Endothelial cell of umbilical vein (primary cell): ENCODE data around the gene SPRY1. TPM values are rescaled to one million over a fixed set of nuclear protein-coding genes. Genes with fewer than 3 reads are reported as not detected.
A peak's percentile ranks its signal among the peaks of the same experiment; 100 is the strongest.

Source experiments
- BruUV-seq: library from RNA; stranded (reverse); fragments of 400-500 nt; replicated peaks from 2 replicates; lab custom pipeline; 2021; lab: Mats Ljungman, UMichigan
- CTCF ChIA-PET: fragments of 300-600, 350-600 bp; sonication (Branson Sonifier 250); formaldehyde crosslinking; loops from one replicate; lab custom pipeline; 2021; ENCODE audit warnings: antibody characterized with exemption, inconsistent platforms; lab: Charles Lee
- POLR2A ChIA-PET: fragments of 300-600, 350-600 bp; sonication (Branson Sonifier 250); formaldehyde crosslinking; loops from one replicate; lab custom pipeline; 2021; ENCODE audit warnings: antibody characterized with exemption, inconsistent platforms; lab: Charles Lee
- DNase-seq: peaks from one replicate; pipeline ENCODE4 v3.0.0-alpha.2; 2011; ENCODE audit warnings: low read depth, low spot score
- FAIRE-seq: peaks from 2 replicates; lab custom pipeline; 2011; peaks lifted over from hg19 to GRCh38; lab: Jason Lieb, UNC
- H2AFZ ChIP-seq: 2 replicates; pipeline ENCODE4 v1.6.0; 2012; ENCODE audit warnings: low read depth, low read length, control low read depth, inconsistent platforms
- H3K27ac ChIP-seq: 2 replicates; pipeline ENCODE4 v1.5.1; 2011; ENCODE audit warnings: low read depth, mild to moderate bottlenecking, control low read depth, low read length, moderate library complexity; ENCODE audit not compliant: insufficient read depth
- H3K27me3 ChIP-seq, 2 experiments: 2 replicates each; pipeline versions ENCODE4 v1.6.0 to v1.6.1; 2011; ENCODE audit warnings: low read length in 2 of 2, mixed read lengths in 1 of 2; ENCODE audit not compliant: control insufficient read depth in 2 of 2, insufficient read depth in 2 of 2
- H3K36me3 ChIP-seq, 2 experiments: 2 replicates in 1 of 2; 3 replicates in 1 of 2; pipeline ENCODE4 v1.5.1; 2011; ENCODE audit warnings: low read length in 2 of 2, mild to moderate bottlenecking in 1 of 2, moderate library complexity in 1 of 2; ENCODE audit not compliant: control insufficient read depth in 2 of 2, insufficient read depth in 2 of 2; ENCODE audit errors: extremely low read depth in 1 of 2
- H3K4me1 ChIP-seq: 3 replicates; pipeline ENCODE4 v1.5.1; 2011; ENCODE audit warnings: mild to moderate bottlenecking, low read length; ENCODE audit not compliant: control insufficient read depth, insufficient read depth; ENCODE audit errors: extremely low read depth
- H3K4me2 ChIP-seq: 2 replicates; pipeline ENCODE4 v1.6.1; 2011; ENCODE audit warnings: low read length, control low read depth, mixed read lengths; ENCODE audit not compliant: insufficient read depth
- H3K4me3 ChIP-seq, 3 experiments: fragments of 200-600 bp in 1 of 3; sonication (generic), shearing (Covaris generic) in 1 of 3; replicated peaks in 1 of 3; 2 replicates each; pipeline ENCODE4 v1.5.1; 2011 to 2016; ENCODE audit warnings: control low read depth in 3 of 3, low read length in 3 of 3, mild to moderate bottlenecking in 2 of 3, inconsistent platforms in 1 of 3, low read depth in 1 of 3, moderate library complexity in 1 of 3; ENCODE audit not compliant: insufficient read depth in 1 of 3
- H3K79me2 ChIP-seq: 2 replicates; pipeline ENCODE4 v1.6.0; 2012; ENCODE audit warnings: low read length, inconsistent platforms; ENCODE audit not compliant: control insufficient read depth, insufficient read depth
- H3K9ac ChIP-seq: replicated peaks from 2 replicates; pipeline ENCODE3; 2011; ENCODE audit warnings: low read length, control low read depth; ENCODE audit not compliant: insufficient read depth; ENCODE audit errors: extremely low read depth
- H3K9me1 ChIP-seq: replicated peaks from 3 replicates; pipeline ENCODE4 v1.6.0; 2011; ENCODE audit warnings: mild to moderate bottlenecking, low read length; ENCODE audit not compliant: control insufficient read depth, insufficient read depth; ENCODE audit errors: extremely low read depth
- H3K9me3 ChIP-seq: replicated peaks from 2 replicates; pipeline ENCODE4 v1.5.1; 2012; ENCODE audit warnings: low read length, inconsistent platforms; ENCODE audit not compliant: control insufficient read depth, insufficient read depth
- H4K20me1 ChIP-seq: replicated peaks from 2 replicates; pipeline ENCODE3; 2011; ENCODE audit warnings: mild to moderate bottlenecking, low read length; ENCODE audit not compliant: control insufficient read depth, insufficient read depth; ENCODE audit errors: extremely low read depth
- CTCF ChIP-seq, 2 donors: IDR thresholded peaks; 1 replicate in 1 of 2; 2 replicates in 1 of 2; pipeline ENCODE4 v1.5.1; 2011; ENCODE audit warnings: low read length in 2 of 2, mild to moderate bottlenecking in 2 of 2, moderate library complexity in 2 of 2, control low read depth in 1 of 2, inconsistent platforms in 1 of 2, low read depth in 1 of 2; ENCODE audit not compliant: insufficient read depth in 1 of 2; ENCODE audit errors: extremely low read depth in 1 of 2
- FOS ChIP-seq: IDR thresholded peaks from 2 replicates; pipeline ENCODE4 v1.6.1; 2011; ENCODE audit warnings: mild to moderate bottlenecking, low read length, moderate library complexity, borderline replicate concordance; ENCODE audit not compliant: insufficient read depth
- GATA2 ChIP-seq: IDR thresholded peaks from 2 replicates; pipeline ENCODE4 v1.7.0; 2011; ENCODE audit warnings: low read depth, mild to moderate bottlenecking, moderate library complexity, mixed read lengths, low read length; ENCODE audit not compliant: insufficient read length, insufficient read depth
- dilution Hi-C: fragments of 300-500 bp; cut with MboI; formaldehyde crosslinking; loops from one replicate; pipeline ENCODE4 v1.15.0; 2019; ENCODE audit warnings: low sequenced_read_pairs; ENCODE audit not compliant: extremely low pct_ligation_motif_present
- intact Hi-C: fragments of 100-400 bp; cut with micrococcal nuclease; formaldehyde crosslinking; loops from one replicate; pipeline ENCODE4 v1.10.0; 2022
- polyA plus RNA-seq, 4 experiments: library from polyadenylated mRNA; depleted of rRNA in 3 of 4; stranded (reverse) in 3 of 4; unstranded in 1 of 4; fragments of >200 nt; gene quantifications; 2 replicates each; pipeline versions ENCODE4 v1.2.1 to v1.2.3, GENCODE V29; 2011 to 2012; ENCODE audit warnings: missing spikeins in 1 of 4
- total RNA-seq: library from RNA; stranded (reverse); gene quantifications from 2 replicates; pipeline ENCODE4 v1.2.3, GENCODE V29; 2021

Gene SPRY1
- total and polyA plus RNA-seq, 2 donors (not counting 3 experiments of a cell fraction or from before 2014, with no cell fraction given) = 14.1 to 43.7 TPM

GRCh38 chr4:123438031-123438430 lies 41.4 kb downstream of the SPRY1 start:
- Histone ChIP-seq H3K9me1 (no peaks in the 10 kb centered on the region), H3K4me3 (no peak overlapping the region), H3K27me3 (no peaks in the 10 kb centered on the region), H3K9me3 (no peaks in the 10 kb centered on the region), H3K9ac (no peak overlapping the region), H3K27ac (no peak overlapping the region), H3K4me1 (no peaks in the 10 kb centered on the region), H2AFZ (no peak overlapping the region), H3K36me3 (no peaks in the 10 kb centered on the region), H4K20me1 (no peaks in the 10 kb centered on the region), H3K79me2 (no peaks in the 10 kb centered on the region), H3K4me2 (no peak overlapping the region)
- ChIA-PET POLR2A (no interaction called here), CTCF (no interaction called here)
- dilution Hi-C loops (no loop called here), intact Hi-C loops (no loop called here)
- BruUV-seq = no TSS peak
- DNase-seq (no peak), FAIRE-seq (peak; percentile 28)
- TF ChIP-seq CTCF (IDR thresholded peaks at IDR 0.05; ENCODE audit: extremely low read depth in 1 of 2, insufficient read depth in 1 of 2, low read depth in 1 of 2, low read length in 2 of 2) = no peak
- TF ChIP-seq FOS = no peak
- TF ChIP-seq GATA2 = no peak
